Bronchial epithelial cell (primary cell): ENCODE measurements around the gene ATAD5. TPM values are rescaled to one million over a fixed set of nuclear protein-coding genes. Genes with fewer than 3 reads are reported as not detected.
"Not testable (repeated sequence)": the region's sequence is repeated elsewhere in the genome, so short reads cannot be mapped to it uniquely, and the experiment has no call there.

Experiments
- DNase-seq: peaks from one replicate; pipeline ENCODE4 v3.0.0-alpha.2; 2010; ENCODE audit warnings: low read depth
- FAIRE-seq: peaks from 2 replicates; lab custom pipeline; 2011; peaks lifted over from hg19 to GRCh38; lab: Jason Lieb, UNC
- H3K27me3 ChIP-seq: 2 replicates; pipeline ENCODE4 v1.5.1; 2011; ENCODE audit warnings: low read length; ENCODE audit not compliant: control insufficient read depth, insufficient read depth
- H3K36me3 ChIP-seq: 2 replicates; pipeline ENCODE4 v1.5.1; 2011; ENCODE audit warnings: low read length; ENCODE audit not compliant: control insufficient read depth, insufficient read depth
- H3K4me3 ChIP-seq: 2 replicates; pipeline ENCODE4 v1.5.1; 2011; ENCODE audit warnings: mild to moderate bottlenecking, low read depth, low read length, control low read depth
- total RNA-seq: library from RNA; depleted of rRNA; stranded (reverse); fragments of >200 nt; gene quantifications from 2 replicates; pipeline ENCODE4 v1.2.1, GENCODE V29; 2014
- TF ChIP-seq, protein P1 (sequence below): IDR thresholded peaks from 2 replicates; pipeline ENCODE4 v1.5.1; 2011; ENCODE audit warnings: mild to moderate bottlenecking, moderate library complexity, low read length, control low read depth, inconsistent platforms; ENCODE audit not compliant: insufficient read depth, severe bottlenecking

The ATAD5 gene
- total RNA-seq, 1 donor from 2014 or later: 0.53 TPM

DNA sequence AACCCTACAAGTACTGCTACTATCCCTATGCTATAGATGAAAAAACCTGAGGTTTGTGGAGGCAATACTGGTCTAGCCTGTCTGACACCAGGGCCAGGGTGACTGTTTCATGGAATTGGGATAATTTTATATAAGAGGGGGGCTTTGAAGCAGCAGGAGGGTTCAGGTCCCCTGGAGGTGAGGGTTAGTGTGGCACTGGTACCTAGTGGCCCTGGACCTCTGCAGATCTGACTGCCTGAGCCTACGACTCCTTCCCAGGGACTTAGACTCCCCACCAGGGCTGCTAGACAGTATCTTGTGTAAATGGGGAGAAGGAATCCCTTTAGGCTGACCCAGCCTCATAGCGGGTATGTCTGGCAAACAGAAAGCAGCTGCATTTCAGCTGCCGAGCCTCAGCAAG lies 96.8 kb downstream of the ATAD5 start:
- peaks cover 3% of the 10 kb centered on the region for H3K27me3 ChIP-seq
- H3K36me3 ChIP-seq: no peaks in the 10 kb centered on the region
- DNase-seq (no peak), FAIRE-seq (no peak)
- TF ChIP-seq, protein P1, sequence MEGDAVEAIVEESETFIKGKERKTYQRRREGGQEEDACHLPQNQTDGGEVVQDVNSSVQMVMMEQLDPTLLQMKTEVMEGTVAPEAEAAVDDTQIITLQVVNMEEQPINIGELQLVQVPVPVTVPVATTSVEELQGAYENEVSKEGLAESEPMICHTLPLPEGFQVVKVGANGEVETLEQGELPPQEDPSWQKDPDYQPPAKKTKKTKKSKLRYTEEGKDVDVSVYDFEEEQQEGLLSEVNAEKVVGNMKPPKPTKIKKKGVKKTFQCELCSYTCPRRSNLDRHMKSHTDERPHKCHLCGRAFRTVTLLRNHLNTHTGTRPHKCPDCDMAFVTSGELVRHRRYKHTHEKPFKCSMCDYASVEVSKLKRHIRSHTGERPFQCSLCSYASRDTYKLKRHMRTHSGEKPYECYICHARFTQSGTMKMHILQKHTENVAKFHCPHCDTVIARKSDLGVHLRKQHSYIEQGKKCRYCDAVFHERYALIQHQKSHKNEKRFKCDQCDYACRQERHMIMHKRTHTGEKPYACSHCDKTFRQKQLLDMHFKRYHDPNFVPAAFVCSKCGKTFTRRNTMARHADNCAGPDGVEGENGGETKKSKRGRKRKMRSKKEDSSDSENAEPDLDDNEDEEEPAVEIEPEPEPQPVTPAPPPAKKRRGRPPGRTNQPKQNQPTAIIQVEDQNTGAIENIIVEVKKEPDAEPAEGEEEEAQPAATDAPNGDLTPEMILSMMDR: no peak
- H3K4me3 ChIP-seq: no peak overlapping the region

DNA sequence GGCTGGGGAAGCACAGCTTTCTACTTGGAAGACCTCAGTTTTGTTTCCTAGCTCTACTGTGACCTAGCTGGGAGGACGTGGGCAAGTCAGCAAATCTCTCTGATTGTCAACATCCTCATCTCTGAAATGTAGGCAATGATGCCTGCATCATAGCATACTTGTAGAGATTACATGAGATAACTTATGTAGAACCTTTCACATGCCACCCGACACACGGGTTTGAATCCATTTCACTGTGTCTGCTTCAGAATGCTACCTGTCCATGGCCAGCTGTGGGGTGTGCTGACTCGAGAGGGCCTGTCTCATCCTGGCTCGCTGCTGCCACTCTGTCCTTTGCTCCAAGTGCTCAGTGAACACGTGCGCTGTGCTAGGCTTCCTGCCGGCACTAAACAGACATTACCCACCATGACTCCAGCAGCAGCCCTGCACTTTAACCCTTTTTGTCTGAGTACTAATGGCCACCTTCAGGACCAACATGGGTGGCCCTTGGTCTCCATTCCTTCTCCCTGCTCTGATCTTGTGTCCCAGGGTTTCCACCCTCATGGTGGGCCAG lies 97.4 kb downstream of the ATAD5 start:
- no peak overlapping the region for H3K4me3 ChIP-seq
- FAIRE-seq (peak; percentile 7), DNase-seq (no peak)
- H3K27me3 ChIP-seq: peaks cover 3% of the 10 kb centered on the region
- no peaks in the 10 kb centered on the region for H3K36me3 ChIP-seq
- TF ChIP-seq, protein P1: no peak

DNA sequence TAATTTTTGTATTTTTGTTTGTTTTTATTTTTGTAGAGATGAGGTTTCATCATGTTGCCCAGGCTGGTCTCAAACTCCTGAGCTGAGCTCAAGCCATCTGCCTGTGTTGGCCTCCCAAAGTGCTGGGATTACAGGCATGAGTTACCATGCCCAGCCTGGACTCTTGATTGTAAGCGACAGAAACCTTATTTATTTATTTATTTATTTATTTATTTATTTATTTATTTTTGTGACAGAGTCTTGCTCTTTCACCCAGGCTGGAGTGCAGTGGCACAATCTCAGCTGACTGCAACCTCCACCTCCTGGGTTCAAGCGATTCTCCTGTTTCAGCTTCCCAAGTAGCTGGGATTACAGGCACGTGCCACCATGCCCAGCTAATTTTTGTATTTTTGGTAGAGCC lies 98.1 kb downstream of the ATAD5 start:
- not testable (repeated sequence) for H3K4me3 ChIP-seq, H3K27me3 ChIP-seq, FAIRE-seq, DNase-seq, H3K36me3 ChIP-seq

DNA sequence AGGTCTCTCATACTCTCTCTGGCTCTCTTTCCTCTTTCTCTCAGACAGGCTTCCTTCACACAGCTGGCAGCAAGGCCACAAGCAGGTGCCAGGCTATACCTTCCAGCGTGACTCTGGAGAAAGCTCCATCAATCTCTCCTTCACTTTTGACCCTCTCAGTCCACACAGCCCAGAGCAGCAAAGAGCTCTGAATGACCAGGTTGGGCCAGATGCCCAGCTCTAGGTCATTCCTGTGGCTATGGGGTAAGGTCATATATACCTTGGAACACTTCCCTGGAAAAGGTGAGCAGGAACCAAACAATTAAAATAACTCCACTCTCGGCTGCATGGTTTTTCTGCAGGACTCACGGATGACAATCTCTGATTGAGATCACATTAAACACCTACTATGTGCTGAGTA lies 98.7 kb downstream of the ATAD5 start:
- no peak for FAIRE-seq
- Histone ChIP-seq H3K4me3 (no peak overlapping the region), H3K27me3 (no peaks in the 10 kb centered on the region), H3K36me3 (no peaks in the 10 kb centered on the region)
- DNase-seq: no peak
- TF ChIP-seq, protein P1: no peak

DNA sequence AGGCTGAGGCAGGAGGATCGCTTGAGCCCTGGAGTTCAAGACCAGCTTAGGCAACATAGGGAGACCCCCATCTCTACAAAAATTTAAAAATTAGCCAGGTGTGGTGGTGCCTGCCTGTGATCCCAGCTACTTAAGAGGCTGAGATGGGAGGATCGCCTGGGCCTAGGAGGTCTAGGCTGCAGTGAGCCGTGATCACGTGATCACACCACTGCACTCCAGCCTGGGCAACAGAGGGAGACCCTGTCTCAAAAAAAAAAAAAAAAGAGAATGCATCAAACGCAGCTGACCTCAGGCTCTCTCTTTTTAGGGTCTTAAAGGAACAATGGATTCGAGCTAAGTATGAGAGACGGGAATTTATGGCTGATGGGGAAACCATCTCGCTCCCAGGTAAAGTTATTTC lies 99.8 kb downstream of the ATAD5 start:
- H3K36me3 ChIP-seq, FAIRE-seq, DNase-seq, H3K4me3 ChIP-seq, H3K27me3 ChIP-seq: not testable (repeated sequence)

DNA sequence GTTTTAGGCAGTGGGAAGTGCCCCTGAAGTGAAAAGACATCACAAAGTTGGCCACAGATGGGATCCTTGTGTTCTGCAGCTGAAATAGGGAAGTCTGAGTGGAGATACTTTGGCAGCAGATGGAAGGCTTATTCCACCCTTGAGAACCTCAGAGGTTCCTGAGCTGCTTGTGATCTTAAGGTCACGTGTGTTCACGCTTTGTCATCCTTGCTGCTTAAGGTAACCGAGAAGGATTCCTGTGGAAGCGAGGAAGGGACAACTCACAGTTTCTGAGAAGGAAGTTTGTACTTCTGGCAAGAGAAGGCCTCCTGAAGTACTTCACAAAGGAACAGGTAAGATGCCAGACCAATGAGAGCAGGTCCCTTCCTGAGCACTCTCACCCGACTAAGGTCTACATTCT lies 102.2 kb downstream of the ATAD5 start:
- peak; percentile 14 for DNase-seq
- H3K27me3 ChIP-seq: no peaks in the 10 kb centered on the region
- TF ChIP-seq, protein P1: no peak
- FAIRE-seq: peak; percentile 77
- H3K36me3 ChIP-seq: no peaks in the 10 kb centered on the region
- no peak overlapping the region for H3K4me3 ChIP-seq

DNA sequence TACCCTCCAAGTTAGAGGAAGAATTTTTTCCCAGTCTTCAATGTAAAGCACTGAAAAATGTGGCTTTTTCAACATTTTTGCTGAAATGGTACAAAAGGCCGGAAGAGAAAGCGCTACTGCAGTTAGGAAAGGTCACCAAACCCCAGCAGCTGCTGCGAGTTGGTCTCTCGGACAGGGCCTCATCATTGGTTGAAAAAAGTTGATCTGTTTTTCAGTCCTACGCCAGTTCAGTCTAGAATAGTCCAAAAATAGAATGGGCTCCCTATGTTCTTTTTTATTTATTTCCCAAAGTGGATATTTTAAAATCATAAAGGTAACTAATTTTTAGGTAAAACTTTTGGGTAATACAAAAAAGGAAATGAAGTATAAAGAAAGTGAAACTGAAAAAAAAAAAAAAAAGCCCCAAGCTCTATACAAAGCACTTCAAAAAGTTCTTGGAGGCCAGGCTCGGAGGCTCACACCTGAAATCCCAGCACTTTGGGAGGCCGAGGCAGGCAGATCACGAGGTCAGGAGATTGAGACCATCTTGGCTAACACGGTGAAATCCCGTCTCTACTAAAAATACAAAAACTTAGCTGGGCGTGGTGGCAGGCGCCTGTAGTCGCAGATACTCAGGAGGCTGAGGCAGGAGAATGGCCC lies 107.4 kb downstream of the ATAD5 start:
- H3K27me3 ChIP-seq: no peaks in the 10 kb centered on the region
- H3K36me3 ChIP-seq: no peaks in the 10 kb centered on the region
- DNase-seq: no peak
- FAIRE-seq: no peak
- no peak overlapping the region for H3K4me3 ChIP-seq
- TF ChIP-seq, protein P1: no peak
